ENCODE results near the gene MLIP.

MLIP gene

DNA sequence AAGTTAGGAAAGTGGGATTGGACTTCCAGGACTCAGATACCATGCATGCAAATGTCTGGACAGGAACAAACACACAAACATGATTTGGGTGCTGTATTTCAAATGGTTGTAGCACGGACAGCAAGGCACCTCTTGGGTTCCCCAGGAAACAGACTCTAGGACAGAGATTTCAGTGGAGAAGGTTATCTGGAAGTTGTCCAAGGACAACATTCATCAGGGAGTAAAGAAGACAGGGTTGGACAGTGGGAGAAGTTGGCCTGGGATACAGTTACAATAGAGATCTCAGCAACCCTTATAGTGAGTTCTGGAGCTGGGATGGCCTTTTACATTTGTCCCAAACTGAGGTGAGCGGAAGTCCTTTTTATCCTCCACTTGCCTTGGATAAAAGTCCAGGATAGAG lies 177.2 kb downstream of the MLIP start:
- DNase-seq, result no peak

DNA sequence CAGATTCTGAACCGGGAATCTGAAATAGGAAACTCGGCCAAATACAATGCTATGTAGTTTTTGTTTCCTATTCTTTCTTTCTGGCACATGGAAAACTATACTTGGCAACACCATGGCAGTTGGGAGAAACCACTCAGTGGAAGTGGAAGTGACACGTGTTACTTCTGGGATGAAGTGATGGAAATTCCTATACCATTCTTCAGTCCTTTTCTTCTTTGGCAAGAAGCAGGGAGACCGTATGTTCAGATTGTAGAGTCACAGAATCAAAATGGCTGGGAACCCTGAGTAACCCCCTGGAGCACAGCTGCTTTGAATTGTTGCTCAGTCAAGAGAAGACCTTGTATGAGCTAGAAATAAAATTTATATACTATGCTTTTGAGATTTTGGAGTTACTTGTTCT lies 178.2 kb downstream of the MLIP start:
- DNase-seq, result no peak

DNA sequence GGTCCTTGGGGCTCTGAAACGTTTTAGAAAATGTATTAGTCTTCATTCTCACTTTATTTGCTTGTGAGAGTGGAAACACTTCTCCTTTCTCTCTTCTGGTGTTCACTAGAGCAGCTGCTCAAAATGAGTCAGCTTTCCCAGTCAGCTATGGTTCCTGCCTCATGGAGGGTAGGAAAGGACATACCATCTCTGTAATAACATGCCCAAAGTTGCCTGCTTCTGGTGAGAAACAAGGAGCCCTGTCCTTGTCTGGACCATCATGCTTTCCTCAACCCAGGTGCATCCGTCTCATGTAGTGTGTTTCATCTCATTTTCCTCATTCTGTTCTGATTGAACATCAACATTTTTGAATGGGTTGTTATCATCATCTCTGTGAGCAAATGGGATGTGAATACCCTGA lies 179.9 kb downstream of the MLIP start:
- DNase-seq, result no peak

DNA sequence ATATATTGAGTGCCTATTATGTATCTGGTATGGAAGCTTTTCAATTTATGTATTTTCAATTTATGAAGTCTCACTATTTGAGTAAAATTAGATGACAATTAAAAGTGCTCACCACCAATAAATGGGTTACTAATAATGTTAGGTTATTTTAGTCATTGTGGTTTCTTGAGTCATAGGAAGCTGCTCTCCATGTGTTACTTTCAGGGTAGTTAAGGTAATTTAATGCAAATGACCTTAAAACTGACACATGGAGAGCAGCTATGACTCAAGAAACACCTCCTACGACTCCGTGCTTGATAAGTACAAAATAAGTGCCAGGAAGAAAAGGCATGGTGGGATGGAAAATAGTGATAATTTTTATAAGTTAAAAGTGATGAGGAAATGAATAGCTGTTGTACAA lies 180.5 kb downstream of the MLIP start:
- no peak for DNase-seq

DNA sequence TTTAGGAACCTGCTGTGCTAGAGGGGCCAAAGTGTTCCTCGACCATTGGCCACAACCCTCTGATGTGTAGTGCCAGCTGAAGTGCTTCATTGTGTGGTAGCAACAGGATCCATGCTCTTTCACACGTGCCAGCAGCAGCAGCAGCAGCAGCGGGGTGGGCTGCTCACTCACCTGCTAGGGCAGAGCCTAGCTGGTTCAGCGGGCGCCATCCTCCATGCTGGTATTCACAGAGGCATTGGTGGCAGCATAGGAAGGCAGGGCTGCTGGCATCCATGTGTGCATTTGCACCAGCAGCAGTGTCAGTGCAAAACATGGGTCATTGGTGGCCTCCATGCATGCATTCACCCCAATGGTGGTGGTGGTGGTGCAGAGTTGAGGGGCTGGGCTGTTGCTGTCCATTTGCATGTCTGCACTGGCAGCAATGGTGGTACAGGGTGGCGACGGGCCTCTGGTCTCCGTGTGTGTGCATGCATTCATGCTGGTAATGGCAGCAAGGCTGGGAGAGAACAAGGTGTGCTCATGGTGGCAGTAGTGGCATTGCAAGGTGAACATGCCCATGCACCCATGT lies 183.8 kb downstream of the MLIP start:
- DNase-seq, result no peak

DNA sequence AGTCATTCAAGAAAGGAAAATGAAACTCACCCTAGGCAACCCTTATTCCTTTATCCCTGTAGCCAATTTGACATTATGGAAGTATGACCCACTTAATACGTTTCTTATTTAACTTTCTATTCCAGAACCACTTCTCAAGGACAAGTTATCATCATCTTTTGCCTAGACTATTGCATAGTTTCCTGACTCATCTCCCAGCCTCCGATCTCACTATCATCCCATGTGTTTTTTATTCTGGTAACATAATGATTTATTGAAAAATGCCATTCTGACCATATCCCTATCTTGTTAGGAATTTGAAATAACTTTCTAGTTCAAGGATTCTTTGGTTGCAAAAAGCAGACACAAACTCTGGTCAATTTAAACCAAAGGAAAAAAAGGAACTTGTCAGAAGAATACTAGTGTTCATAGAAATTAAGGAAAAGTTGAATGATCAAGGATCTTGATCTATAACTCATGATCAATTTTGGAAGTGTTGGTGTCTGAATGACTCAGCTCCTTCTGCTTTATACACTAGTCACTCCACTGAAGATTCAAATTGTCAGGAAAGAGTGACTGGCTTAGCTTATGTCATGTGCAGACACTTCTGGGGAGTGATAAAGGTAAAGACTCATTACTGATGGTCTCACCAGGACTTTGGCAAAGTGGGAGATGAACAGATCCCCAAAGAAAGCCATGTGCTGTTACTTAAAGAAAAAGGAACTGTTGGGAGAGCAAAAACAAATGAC lies 188.5 kb downstream of the MLIP start:
- DNase-seq, result no peak

DNA sequence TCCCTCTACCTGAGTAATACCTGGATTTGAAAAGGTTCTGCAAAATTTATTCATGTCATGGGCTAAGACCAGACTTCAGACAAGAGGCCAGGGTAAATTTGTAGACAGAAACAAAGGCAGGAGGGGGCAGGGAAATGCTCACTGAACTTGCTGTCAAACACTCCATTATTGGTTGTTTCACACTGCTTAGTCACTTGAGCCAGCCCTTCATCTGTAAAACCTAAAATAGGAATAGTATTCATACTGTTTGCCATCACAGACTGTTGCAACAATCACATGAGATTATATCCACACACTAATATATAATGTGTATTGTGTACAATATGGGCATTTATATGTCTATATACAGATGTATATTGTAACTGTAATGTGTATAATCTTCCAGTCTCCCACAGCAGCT lies 190.5 kb downstream of the MLIP start:
- no peak for DNase-seq

DNA sequence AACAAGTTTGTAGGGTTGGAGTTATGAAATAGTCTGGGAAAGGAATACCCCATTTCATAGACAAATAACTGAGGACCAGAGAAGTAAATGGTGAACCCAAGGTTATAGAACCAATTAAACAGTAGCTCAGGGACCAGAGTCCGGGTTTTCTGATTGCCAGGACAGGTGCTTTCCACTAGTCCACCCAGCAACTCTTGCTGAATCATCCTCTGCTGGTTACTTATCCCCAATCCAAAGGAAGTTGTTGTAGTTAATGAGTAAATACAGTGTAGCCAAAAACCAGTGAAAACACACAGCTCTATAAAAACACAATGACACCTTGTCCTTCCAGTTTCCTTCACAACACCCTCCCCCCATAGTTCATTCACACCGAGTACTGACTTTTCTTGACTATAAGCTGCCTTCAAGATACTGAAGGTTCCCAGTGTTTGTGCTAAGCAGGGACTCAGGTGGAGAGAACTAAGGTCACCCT lies 196.2 kb downstream of the MLIP start:
- no peak for DNase-seq

DNA sequence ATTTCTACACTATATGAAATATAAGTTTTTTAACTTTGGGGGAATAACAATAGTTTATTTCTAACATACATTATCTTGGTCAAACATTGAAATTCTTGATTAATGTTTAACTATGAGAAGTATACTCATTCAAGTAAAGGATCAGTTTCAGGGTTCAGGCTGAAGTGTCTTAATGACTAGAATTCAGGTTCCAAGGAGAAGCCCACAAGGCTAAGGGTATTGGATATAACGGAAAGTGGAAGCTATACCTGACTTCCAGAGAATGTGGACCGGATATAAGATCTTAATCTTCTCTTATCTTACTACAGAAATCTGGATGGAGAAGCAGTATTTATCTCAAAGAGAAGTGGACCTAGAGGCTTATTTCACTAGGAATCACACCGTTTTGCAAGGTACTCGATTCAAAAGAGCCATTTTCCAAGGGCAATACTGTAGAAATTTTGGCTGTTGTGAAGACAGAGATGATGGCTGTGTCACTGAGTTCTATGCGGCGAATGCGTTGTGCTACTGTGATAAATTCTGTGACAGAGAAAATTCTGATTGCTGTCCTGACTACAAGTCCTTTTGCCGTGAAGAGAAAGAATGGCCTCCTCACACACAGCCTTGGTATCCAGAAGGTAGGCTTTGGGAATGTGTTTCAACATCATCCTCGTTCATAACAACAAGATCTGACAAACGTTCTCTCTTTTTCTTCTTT lies 197.2 kb downstream of the MLIP start, which contains the start of gene TINAG:
Gene TINAG (plus strand): TSS at position 153 of the 697 bp plus-strand sequence. CDS start 110 bp downstream, at position 263.
- DNase-seq, result no peak

DNA sequence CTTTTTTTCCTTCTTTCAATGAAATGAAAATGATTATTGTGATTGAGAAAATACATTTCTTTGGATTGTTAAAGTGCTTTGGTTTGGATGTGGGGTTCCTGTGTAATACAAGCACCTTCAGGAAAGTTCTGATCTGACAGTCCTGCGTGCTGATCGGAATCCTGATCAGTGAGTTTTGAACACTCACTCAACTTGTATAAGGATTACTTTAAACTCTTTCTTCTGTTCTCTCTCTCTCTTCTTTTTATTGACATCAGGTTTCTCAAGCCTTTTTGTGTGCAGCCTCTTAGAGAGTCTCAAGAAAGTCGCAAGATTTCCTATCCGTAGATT lies 197.7 kb downstream of the MLIP start:
- no peak for DNase-seq

DNA sequence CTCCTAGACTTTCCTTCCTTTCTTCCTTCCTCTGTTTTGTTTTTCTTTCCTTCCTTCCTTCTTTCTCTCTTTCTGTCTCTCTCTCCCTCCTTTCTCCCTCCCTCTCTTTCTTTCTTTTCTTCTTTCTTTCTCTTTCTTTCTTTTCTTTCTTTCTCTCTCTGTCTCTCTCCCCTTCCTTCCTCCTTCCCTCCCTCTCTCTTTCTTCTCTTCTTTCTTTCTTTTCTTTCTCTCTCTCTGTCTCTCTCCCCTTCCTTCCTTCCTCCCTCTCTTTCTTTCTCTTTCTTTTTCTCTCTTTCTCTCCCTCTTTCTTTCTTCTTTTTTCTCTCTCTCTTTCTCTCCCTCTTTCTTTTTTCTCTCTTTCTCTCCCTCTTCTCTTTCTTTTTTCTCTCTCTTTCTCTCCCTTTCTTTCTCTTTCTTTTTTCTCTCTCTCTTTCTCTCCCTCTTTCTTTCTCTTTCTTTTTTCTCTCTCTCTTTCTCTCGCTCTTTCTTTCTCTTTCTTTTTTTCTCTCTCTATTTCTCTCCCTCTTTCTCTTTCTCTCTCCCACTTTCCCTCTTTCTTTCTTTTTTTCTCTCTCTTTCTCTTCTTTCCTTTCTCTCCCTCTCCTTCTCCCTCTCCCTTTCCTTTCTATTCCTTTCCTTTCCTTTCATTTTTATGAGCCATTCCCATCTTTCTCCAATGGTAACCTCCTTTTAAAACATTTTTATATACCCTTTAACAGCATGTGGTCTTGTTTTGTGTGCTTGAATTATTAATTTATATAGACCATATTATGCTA lies 199.3 kb downstream of the MLIP start:
- DNase-seq, result no peak

DNA sequence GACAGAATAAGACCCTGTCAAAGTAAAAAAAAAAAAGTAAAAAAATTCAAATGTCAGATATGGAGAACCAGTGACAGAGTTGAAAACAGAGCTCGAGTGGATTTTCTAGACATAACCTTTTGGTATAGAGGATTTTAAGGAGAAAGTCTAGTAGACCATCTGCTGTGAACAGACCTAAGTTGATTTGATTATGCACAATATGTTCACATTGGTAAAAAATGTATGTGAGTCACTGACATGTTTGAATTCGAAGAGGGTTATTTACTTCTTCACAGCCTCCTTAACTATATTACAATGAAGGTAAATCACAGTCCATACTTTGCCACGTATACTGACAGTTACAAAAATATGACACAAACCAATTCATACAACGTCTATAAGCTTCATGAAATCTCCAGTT lies 204.4 kb downstream of the MLIP start:
- no peak for DNase-seq

All from CD4-positive, alpha-beta T cell treated with Interferon alpha-2 for 1 hour (primary cell).